ENCODE results near the gene CLSTN2. TPM values are rescaled to one million over a fixed set of nuclear protein-coding genes. Genes with fewer than 3 reads are reported as not detected.

The CLSTN2 gene
- total and polyA plus RNA-seq, 2 of the 8 experiments (the other 6 are each of a cell fraction or from before 2014, with no cell fraction given) = 0.39 to 0.52 TPM

- TF ChIP-seq RNF2 (IDR thresholded peaks at IDR 0.05; ENCODE audit: borderline replicate concordance, low read depth, low read length, missing control alignments, poor library complexity, severe bottlenecking) = no peak
Measured at GRCh38 chr3:140238646-140239314, 303.8 kb downstream of the CLSTN2 start (continued).

All from H1 (cell line).